GM21423 (cell line): ENCODE data around the gene LMCD1.

ENCODE experiments used
- ATAC-seq: cut with Tn5 transposase; IDR thresholded peaks from one replicate; pipeline ENCODE4 v1.9.1; 2021; ENCODE audit warnings: mild to moderate bottlenecking, moderate library complexity; ENCODE audit not compliant: unreplicated experiment

Gene LMCD1

GRCh38 chr3:8501371-8502131, at the start of gene LMCD1:
TSS of gene LMCD1 (plus strand) at chr3:8501823. CDS start at chr3:8501939, 116 bp downstream.
- peak; percentile 92 for ATAC-seq

GRCh38 chr3:8452112-8452511, 49.5 kb upstream of the LMCD1 start:
- ATAC-seq: no peak

GRCh38 chr3:8453153-8453552, 48.5 kb upstream of the LMCD1 start:
- ATAC-seq: no peak

- ATAC-seq: no peak
Measured at GRCh38 chr3:8455526-8456411, 45.9 kb upstream of the LMCD1 start.

- no peak for ATAC-seq
Measured at GRCh38 chr3:8456412-8456811, 45.2 kb upstream of the LMCD1 start.

- ATAC-seq: no peak
Measured at GRCh38 chr3:8457039-8457438, 44.6 kb upstream of the LMCD1 start.

- no peak for ATAC-seq
Measured at GRCh38 chr3:8458238-8458661, 43.4 kb upstream of the LMCD1 start.

- no peak for ATAC-seq
Measured at GRCh38 chr3:8458711-8459110, 42.9 kb upstream of the LMCD1 start.

GRCh38 chr3:8460050-8460708, 41.4 kb upstream of the LMCD1 start:
- no peak for ATAC-seq

- ATAC-seq: no peak
Measured at GRCh38 chr3:8460815-8461456, 40.7 kb upstream of the LMCD1 start.

- ATAC-seq: no peak
Measured at GRCh38 chr3:8464668-8465067, 37.0 kb upstream of the LMCD1 start.

GRCh38 chr3:8466526-8466925, 35.1 kb upstream of the LMCD1 start:
- ATAC-seq: no peak

- no peak for ATAC-seq
Measured at GRCh38 chr3:8470801-8471200, 30.8 kb upstream of the LMCD1 start.

- no peak for ATAC-seq
Measured at GRCh38 chr3:8472549-8472948, 29.1 kb upstream of the LMCD1 start.

- no peak for ATAC-seq
Measured at GRCh38 chr3:8473029-8473428, 28.6 kb upstream of the LMCD1 start.

GRCh38 chr3:8473990-8474389, 27.6 kb upstream of the LMCD1 start:
- ATAC-seq: no peak

- ATAC-seq: no peak
Measured at GRCh38 chr3:8474991-8475390, 26.6 kb upstream of the LMCD1 start.

GRCh38 chr3:8480699-8481098, 20.9 kb upstream of the LMCD1 start:
- no peak for ATAC-seq

GRCh38 chr3:8481380-8481779, 20.2 kb upstream of the LMCD1 start:
- no peak for ATAC-seq

GRCh38 chr3:8482263-8482662, 19.4 kb upstream of the LMCD1 start:
- ATAC-seq: no peak
